ENCODE measurements around the gene OCEL1. TPM values are rescaled to one million over a fixed set of nuclear protein-coding genes. Genes with fewer than 3 reads are reported as not detected.
A peak's percentile ranks its signal among the peaks of the same experiment; 100 is the strongest.

Gene OCEL1
- total RNA-seq, 1 donor, result 3.9 TPM

GRCh38 chr19:17255150-17255621, 29.2 kb downstream of the OCEL1 start:
- no peak for TF ChIP-seq CTCF (IDR thresholded peaks at IDR 0.05; ENCODE audit: insufficient read depth, low read depth, low read length)
- DNase-seq (ENCODE audit: low read depth), result no peak
- no peak overlapping the region for H3K4me3 ChIP-seq (ENCODE audit: low read depth, low read length)

GRCh38 chr19:17256130-17256529, 30.1 kb downstream of the OCEL1 start:
- DNase-seq (ENCODE audit: low read depth), result no peak
- no peak for TF ChIP-seq CTCF (IDR thresholded peaks at IDR 0.05; ENCODE audit: insufficient read depth, low read depth, low read length)
- H3K4me3 ChIP-seq (ENCODE audit: low read depth, low read length), result no peak overlapping the region

GRCh38 chr19:17259118-17259780, 33.2 kb downstream of the OCEL1 start:
- no peak overlapping the region for H3K4me3 ChIP-seq (ENCODE audit: low read depth, low read length)
- DNase-seq (ENCODE audit: low read depth), result no peak
- TF ChIP-seq CTCF (IDR thresholded peaks at IDR 0.05; ENCODE audit: insufficient read depth, low read depth, low read length), result no peak

GRCh38 chr19:17259934-17260333, 33.9 kb downstream of the OCEL1 start:
- TF ChIP-seq CTCF (IDR thresholded peaks at IDR 0.05; ENCODE audit: insufficient read depth, low read depth, low read length), result no peak
- DNase-seq (ENCODE audit: low read depth), result no peak
- H3K4me3 ChIP-seq (ENCODE audit: low read depth, low read length), result no peak overlapping the region

- DNase-seq (ENCODE audit: low read depth), result peak; percentile 82
- TF ChIP-seq CTCF (IDR thresholded peaks at IDR 0.05; ENCODE audit: insufficient read depth, low read depth, low read length), result peak; percentile 87
- H3K4me3 ChIP-seq (ENCODE audit: low read depth, low read length), result no peak overlapping the region
These were observed 34.9 kb downstream of the OCEL1 start for GRCh38 chr19:17260842-17261325.

GRCh38 chr19:17262557-17262956, 36.5 kb downstream of the OCEL1 start:
- DNase-seq (ENCODE audit: low read depth), result no peak
- TF ChIP-seq CTCF (IDR thresholded peaks at IDR 0.05; ENCODE audit: insufficient read depth, low read depth, low read length), result no peak
- no peak overlapping the region for H3K4me3 ChIP-seq (ENCODE audit: low read depth, low read length)
